GM21528 (cell line): ENCODE measurements around the gene EXOC6B.

ENCODE experiments used
- ATAC-seq: cut with Tn5 transposase; IDR thresholded peaks from one replicate; pipeline ENCODE4 v1.9.1; 2021; ENCODE audit warnings: mild to moderate bottlenecking, moderate library complexity; ENCODE audit not compliant: unreplicated experiment, low FRiP score

The EXOC6B gene

GRCh38 chr2:72142570-72143440 lies 683.0 kb downstream of the EXOC6B start:
- no peak for ATAC-seq

DNA sequence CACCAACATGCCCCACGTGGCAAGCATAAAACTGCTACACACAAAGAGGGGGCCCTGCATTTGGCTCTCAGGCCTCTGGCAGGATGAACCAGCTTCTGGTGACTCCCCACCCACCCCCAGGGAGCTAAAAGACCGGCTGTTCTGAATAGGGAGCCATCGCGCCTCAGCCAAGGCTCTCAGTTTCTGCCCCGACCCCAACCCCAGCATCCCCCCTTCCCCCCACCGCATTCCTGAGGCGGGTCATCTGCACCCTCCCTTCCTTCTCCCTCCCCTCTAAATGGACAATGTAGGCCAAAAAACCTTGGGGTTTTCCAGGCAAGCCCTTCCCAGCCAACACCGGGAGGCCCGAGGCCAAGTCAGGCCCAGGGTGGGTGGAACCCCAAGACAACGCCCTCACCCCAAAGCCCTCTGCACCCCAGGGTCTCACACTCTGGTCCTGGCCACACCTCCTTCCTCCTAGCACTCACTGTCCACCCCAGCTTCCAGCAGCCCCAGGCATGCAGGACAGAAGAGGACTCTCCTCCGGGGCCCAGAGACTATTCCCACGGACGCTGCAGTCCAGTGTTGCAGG lies 683.9 kb downstream of the EXOC6B start:
- ATAC-seq: no peak

DNA sequence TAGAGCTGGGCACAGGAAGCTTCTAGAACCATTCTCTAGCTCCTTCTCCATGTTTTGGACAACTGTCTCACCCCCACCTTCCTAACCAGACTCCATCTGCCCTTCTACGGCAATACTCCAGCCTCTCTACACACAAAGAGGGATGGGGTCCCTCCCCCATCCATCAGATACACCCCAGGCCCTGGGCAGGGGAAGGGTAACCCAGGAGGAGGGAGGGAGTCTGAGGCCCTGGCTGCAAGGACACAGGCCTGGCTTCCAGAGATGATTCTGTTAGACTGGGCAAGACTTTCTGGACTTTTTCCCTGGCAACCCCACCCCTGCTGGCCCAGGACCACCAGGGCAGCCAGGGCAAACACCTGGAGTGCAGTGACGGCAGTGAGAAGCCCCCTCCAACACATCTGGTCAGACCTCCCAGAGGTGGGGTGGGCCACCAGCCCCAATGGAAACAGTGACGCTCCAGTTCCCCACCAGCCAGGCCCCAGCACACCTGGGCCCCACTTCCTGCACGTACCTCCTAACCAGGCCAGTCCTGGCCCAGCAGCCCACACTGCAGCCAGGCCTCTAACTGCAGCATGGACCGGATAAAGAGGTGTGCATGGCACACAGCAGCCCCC lies 684.7 kb downstream of the EXOC6B start:
- ATAC-seq: no peak

DNA sequence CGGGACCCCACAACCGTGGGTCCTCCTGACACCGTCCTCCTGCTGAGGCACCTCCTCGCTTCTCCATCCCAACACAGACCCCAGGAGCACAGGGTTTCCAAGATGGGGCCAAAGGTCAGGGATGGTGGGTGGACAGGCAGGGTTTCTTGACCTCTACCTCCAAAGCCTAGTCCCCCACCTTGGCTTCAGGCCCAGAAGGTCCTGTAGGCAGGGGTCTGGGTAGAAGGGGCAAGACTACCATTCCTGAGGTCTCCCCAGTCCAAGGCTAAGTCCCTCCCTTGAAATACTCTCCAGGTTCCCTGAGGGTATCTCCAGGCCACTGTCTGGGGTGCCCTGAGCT lies 685.2 kb downstream of the EXOC6B start:
- no peak for ATAC-seq

DNA sequence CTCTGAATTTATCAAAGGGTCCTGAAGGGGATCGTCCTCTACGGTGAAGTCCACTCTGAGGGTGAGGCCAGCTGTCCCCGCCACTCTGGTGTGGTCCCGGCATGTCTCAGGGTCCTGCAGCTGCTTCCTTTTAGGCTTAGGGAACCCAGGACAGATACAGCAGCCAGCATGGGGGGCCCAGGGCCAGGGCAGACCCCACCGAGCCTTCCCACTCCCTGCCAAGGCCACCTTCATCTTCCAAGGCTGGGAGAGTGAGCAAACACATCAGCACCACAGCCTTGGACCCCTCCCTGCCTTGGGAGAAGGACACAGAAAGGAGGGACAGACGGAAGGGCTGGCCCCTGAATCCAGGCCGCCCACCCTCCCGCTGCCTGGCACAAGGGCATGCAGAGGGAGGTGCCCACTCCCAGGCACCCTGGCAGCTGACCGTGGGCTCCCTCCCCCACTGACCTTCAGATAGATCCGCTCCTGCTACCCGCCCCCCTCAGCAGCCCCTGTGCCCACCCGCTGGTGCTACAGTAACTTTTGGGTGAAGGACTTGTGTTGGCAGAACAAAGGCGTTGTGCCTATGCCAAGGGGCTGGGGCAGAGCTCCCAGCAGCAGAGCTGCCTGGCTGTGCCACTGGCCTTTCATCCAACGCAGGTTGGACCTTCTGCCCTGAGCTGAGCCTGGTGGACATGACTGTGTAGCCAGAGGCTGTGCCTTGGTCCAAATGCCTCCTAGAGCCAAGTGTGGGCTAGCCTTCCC lies 685.8 kb downstream of the EXOC6B start:
- ATAC-seq: no peak

DNA sequence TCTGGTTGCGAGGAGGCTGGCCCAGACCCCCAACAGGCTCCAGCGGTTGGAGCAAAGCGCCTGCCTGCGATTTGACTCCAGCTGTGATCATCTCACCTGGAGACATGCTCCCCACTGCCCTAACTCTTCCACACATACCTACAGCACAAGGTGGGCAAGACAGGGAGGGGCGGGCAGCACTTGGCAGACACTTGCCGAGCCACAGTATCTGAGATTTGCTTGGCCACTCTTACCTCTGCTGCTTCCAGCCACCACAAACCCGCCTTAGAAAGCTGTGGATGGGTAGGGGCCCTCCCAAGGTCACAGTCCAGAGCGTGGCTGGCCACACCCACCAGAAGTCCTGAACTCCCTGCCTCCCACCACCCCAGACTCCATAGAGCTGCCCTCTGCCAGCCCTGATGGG lies 686.4 kb downstream of the EXOC6B start:
- ATAC-seq: no peak

DNA sequence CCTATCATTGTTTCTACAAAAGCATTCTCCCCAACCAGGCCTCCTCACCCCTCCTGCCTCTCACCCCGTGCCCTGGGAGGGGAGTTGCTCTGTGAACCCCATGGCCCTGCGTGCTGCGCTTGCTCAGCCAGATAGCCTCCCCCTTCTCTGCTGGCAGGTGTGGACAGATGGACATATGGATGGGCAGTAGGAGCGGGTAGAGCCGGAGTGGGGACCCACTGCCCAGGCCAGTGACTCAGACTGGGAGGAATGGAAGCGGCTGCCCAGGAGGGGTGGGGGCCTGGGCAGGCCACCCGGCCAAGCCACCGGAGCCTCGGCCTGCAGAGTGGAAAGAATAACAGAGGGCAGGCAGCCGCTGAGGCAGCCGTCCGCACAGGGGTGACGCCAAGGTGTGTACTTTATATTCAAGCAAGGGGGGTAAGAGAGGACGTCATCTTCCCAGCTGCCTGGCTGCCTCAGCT lies 686.9 kb downstream of the EXOC6B start:
- no peak for ATAC-seq

DNA sequence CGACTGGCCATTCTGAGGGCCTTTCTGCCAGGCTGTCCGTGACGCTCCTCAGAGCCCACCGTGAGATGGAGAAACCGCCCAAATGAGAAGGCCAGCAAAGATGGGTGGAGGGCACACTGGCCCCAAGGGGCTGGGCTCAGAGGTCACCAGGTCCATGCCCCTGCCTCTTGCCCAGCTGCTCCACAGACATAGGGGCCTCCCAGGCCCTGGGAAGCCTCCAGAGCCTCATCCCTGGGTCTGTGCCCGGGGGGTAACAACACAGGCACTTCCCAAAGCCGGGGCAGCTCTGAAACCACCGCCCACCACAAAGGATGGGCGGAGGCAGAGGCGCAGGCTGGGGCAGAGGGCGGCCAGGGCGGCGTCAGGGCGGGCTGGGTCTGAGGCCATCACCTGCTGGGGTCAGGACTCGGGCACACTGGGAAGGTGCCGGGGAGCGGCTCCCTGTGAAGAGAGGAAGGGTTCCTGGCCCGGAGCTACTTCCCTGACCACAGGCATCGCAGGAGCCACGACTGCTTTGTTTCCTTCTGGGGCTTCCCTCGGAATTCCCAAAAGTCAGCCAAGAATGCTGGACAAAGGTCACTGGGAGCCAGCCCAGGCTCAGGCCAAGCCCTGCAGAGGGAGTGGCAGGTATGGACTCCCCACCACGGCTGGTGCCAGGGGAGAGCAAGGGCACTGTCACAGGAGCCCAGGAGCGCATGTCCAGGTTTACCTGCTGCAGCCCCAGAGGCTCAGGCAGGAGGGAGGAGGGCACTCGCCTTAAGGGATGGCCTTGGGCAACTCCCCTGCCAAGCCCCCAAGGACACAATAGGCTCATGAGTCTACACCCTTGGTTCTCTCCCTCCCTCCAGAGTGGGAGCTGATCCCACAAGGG lies 687.6 kb downstream of the EXOC6B start:
- no peak for ATAC-seq

DNA sequence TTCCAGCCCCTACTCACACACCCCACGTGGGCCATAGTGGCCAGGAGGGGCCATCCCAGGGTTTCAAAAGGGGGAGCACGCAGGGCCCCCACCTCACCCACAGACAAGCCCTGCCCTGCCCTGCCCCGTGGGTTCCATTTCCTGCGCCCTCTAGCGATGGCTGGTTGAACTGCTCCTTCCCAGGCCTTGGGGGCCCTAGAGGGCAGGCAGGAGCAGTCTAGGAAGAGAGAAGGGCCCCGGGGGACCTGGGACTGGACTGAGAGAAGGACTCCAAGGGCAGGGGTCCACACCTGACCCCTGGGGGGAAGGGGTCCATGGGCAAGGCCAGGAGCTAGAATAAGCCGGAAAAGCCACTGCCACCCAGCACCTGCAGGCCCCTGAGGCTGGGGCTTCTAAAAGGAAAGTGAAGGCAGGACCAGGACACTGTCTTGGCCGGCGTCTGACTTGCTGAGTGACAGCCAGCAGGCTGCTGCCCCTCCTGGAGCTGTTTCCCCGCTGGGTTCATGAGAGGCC lies 688.3 kb downstream of the EXOC6B start:
- ATAC-seq: peak; percentile 86

DNA sequence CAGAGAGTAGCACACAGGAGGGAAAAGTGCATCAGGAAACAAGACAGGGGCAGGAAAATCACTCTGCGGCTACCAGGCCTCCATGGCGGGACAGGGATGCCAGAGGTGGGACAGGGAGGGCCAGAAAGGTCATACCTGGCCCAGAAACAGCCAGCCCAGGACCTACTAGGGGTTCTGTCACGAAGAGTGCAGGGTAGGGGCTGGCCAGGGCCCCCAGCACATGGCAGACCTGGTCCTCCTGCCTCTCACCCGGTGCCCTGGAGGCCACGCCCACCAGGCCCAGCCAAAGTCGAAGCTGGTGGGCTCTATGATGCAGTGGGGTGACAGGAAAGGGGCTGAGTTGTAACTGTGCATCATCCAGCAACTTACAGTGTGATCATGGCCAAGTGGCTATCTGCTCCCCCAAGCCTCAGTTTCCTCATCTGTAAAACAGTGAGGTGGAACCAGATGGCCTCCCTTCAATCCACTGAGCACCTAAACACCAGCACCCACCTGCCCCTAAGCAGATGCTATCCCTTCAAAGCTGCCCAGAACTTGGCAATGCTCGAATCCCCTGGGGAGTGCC lies 688.8 kb downstream of the EXOC6B start:
- ATAC-seq: peak; percentile 17

DNA sequence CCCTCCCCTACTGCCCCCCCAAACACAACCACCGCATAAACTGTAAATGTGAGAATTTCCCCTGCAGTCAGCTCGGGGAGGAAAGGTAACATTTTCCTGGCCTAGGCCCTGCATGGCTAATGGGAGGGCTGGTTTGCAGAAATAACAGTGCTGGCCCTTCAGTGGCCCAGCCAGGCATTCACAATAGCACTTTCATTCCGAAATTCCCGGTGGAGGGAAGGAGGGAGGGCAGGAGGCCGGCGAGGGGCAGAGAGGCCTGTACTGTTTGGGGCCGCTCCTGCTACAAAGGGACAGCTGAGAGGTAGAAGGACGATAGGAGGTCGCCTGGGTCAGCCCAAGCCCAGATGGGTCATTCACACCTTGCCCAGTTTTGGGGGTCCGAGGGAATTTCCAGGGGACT lies 689.5 kb downstream of the EXOC6B start:
- ATAC-seq: no peak

DNA sequence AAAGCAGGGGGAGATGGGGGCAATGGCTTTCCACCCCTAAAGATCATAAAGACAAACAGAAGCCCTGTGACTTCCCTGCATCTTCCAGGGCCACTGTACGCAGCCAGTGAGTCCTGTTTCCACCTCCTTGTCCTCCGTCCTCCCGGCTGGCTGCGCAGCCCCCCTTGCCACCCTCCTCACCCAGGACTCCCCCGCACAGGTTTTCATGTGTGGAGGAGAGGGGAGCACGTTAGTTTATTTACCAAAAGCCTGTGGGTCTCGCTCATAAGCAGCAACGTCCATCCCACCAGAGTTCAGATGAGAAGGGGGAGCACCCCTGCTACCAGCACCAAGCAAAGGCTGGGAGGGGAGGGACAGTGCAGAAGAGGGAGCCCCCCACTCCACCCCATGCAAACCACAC lies 689.9 kb downstream of the EXOC6B start:
- ATAC-seq: no peak

- ATAC-seq: no peak
Measured at GRCh38 chr2:72134997-72135800, 690.6 kb downstream of the EXOC6B start.

- ATAC-seq: no peak
Measured at GRCh38 chr2:72134408-72134996, 691.3 kb downstream of the EXOC6B start.

DNA sequence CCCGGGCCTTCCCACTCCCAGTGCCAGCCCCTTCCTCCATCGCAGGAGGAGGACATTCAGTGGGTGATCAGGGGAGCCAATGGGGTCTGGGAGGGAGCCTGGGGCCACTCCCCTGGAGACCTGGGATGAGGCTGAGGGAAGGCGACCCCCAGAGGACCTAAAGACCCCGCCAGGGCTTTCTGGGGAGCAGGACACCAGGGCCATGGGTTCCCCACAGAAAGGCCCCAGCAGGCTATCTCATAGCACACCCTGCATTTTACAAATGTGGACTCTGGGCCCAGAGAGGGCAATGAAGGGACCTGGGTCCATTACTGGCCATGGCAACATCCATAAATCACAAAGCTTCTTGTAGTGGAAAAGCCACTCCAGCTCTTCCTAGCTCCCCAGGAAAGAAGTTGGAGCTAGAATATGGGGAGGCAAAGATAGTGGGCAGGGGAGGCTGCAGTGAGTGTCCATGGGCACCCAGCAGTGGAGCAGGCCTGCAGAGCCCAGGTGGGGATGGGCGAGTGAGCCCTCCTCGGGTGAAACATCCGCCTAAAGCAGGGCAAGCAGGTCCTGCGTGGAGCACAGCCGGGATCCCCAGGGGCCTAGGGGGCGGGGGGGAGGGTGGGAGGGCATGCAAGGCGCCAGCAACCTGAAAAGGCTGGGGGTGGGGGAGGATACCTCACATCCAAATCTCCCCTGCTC lies 692.0 kb downstream of the EXOC6B start:
- ATAC-seq: no peak

DNA sequence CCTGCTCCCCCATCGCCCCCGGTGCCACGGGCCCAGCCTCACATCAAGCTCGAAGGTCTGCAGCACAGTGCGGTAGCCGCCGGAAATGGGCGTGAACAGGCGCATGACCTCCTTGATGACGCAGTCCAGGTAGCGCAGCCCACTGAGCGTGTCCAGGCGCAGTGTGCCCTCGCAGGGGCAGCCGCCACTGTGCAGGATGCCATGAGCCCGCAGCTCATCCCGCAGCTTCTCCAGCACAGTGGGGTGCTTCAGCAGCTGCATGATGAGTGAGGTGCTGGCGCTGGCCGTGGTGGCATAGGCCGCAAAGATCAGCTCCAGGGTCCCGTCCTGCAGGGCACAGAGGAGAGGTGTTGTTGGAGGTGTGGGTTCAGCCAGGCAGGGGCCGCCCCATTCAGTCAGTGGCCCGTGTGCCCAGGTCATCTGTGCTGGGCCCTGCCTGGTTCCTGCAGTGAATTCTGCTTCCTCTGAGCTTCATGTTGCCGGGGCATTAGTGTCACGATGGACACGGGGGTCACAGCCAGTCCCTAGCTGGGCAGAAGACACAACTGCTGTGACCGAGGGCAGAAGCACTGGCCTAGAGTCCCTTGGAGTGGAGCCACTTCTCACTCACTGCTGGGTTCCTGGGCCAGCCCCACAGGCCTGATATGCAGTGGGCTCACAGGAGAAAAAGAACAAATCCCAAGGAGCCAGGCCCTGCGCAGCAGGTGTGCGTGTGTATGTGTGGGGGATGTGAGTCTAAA lies 692.7 kb downstream of the EXOC6B start:
- no peak for ATAC-seq
